ENCODE data around the gene ARMS2. TPM values are rescaled to one million over a fixed set of nuclear protein-coding genes. Genes with fewer than 3 reads are reported as not detected.

Gene ARMS2, protein sequence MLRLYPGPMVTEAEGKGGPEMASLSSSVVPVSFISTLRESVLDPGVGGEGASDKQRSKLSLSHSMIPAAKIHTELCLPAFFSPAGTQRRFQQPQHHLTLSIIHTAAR
- total RNA-seq (2022; extraction: Qiagen RNA extraction; ENCODE audit: low read depth) = not detected in 5 replicates

DNA sequence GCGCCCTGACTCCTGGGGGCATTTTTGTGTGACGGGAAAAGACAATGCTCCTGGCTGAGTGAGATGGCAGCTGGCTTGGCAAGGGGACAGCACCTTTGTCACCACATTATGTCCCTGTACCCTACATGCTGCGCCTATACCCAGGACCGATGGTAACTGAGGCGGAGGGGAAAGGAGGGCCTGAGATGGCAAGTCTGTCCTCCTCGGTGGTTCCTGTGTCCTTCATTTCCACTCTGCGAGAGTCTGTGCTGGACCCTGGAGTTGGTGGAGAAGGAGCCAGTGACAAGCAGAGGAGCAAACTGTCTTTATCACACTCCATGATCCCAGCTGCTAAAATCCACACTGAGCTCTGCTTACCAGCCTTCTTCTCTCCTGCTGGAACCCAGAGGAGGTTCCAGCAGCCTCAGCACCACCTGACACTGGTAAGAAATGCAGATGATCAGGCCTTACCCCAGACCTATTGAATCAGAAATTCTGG is at the start of gene ARMS2:
TSS of gene ARMS2 (plus strand) at position 51 of the 478 bp plus-strand sequence. CDS start at position 126, 75 bp downstream.

DNA sequence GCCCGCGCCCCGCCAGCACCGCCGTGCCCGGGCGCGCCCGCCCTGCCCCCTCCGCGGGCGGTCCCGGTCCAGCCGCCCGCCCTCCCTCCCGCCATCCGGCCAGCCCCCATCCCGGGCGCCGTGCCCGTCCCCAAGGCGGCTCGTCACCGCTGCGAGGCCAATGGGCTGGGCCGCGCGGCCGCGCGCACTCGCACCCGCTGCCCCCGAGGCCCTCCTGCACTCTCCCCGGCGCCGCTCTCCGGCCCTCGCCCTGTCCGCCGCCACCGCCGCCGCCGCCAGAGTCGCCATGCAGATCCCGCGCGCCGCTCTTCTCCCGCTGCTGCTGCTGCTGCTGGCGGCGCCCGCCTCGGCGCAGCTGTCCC is 6.9 kb downstream of the ARMS2 start, which contains the start of gene HTRA1:
TSS of gene HTRA1 (plus strand) at position 187 of the 362 bp plus-strand sequence. CDS start at position 287, 100 bp downstream.

Other genes with a start within 250 kb of the ARMS2 start
- gene BTBD16, start 183.4 kb upstream of the ARMS2 start, total RNA-seq (2022; extraction: Qiagen RNA extraction; ENCODE audit: low read depth) = 0.32 to 0.80 TPM (median 0.49 TPM) in 5 replicates
- 11.7 to 24.1 TPM (median 22.5 TPM) in 5 replicates for gene PLEKHA1, start 79.9 kb upstream of the ARMS2 start, total RNA-seq (2022; extraction: Qiagen RNA extraction; ENCODE audit: low read depth)
- 54.2 to 69.3 TPM (median 58.8 TPM) in 5 replicates for gene HTRA1, start 6.9 kb downstream of the ARMS2 start, total RNA-seq (2022; extraction: Qiagen RNA extraction; ENCODE audit: low read depth)
- gene DMBT1, start 106.1 kb downstream of the ARMS2 start, total RNA-seq (2022; extraction: Qiagen RNA extraction; ENCODE audit: low read depth) = 0.05 to 0.11 TPM (median 0.09 TPM) in 5 replicates
- gene C10orf120, start 245.2 kb downstream of the ARMS2 start, total RNA-seq (2022; extraction: Qiagen RNA extraction; ENCODE audit: low read depth) = not detected in 5 replicates